ENCODE results near the gene PHLPP1. TPM values are rescaled to one million over a fixed set of nuclear protein-coding genes. Genes with fewer than 3 reads are reported as not detected.

PHLPP1 gene
- total and polyA plus RNA-seq, 9 of the 15 experiments (the other 6 are each of a cell fraction or from before 2014, with no cell fraction given) = 0.56 to 9.0 (median 4.5) TPM

GRCh38 chr18:62953663-62954062, 238.3 kb downstream of the PHLPP1 start (continued):
- TF ChIP-seq NFRKB (IDR thresholded peaks at IDR 0.05; ENCODE audit: low read depth) (no peak), ZNF707 (CRISPR knock-in tag; conservative IDR thresholded peaks at IDR 0.05) (no peak)

GRCh38 chr18:62954366-62954765, 239.0 kb downstream of the PHLPP1 start:
- Histone ChIP-seq H2AFZ (ENCODE audit: low read depth, low read length) (no peak overlapping the region), H3K4me1 (replicated peaks in 1 of 2; ENCODE audit: control insufficient read depth in 2 of 2, insufficient read depth in 2 of 2, low read length in 2 of 2) (peaks cover 0 to 4% of the 10 kb centered on the region in 2 experiments; a peak in 1 of 5 replicates), H3K9ac (ENCODE audit: insufficient read depth in 1 of 2, low read depth in 2 of 2, low read length in 2 of 2) (no peak overlapping the region), H3K4me2 (ENCODE audit: insufficient read depth, low read length) (no peak overlapping the region), H3K27ac (ENCODE audit: extremely low read depth, low read depth, low read length) (no peak overlapping the region), H4K20me1 (replicated peaks; ENCODE audit: control insufficient read depth, insufficient read depth, low read length) (no peaks in the 10 kb centered on the region), H3K79me2 (ENCODE audit: control insufficient read depth, insufficient read depth, low read length) (no peaks in the 10 kb centered on the region), H3K9me3 (replicated peaks; ENCODE audit: control insufficient read depth, insufficient read depth, low read depth, low read length) (no peaks in the 10 kb centered on the region), H3K27me3 (ENCODE audit: control insufficient read depth in 2 of 2, insufficient read depth in 2 of 2, low read length in 2 of 2) (no peaks in the 10 kb centered on the region), H3K36me3 (ENCODE audit: control insufficient read depth, insufficient read depth, low read length) (peaks cover 7% of the 10 kb centered on the region; the same call in 1 of the 3 replicates), H3K4me3 (no peak overlapping the region), H3K9me1 (ENCODE audit: control insufficient read depth, insufficient read depth, low read length) (no peaks in the 10 kb centered on the region)
- FAIRE-seq (no peak), DNase-seq (ENCODE audit: extremely low read depth in 1 of 4, low spot score in 3 of 4) (no peak), ATAC-seq (no peak)
- 61% methylated on average over 2 of the region's 2 CpGs for WGBS (ENCODE audit: insufficient coverage, low coverage, missing lambda C conversion rate)
- intact Hi-C loops (cut with micrococcal nuclease) = no loop called here
- no TSS peak for BruUV-seq (replicated peaks)
- TF ChIP-seq POLR3A (IDR thresholded peaks at IDR 0.05; ENCODE audit: borderline replicate concordance, extremely low read depth, insufficient read depth, insufficient read length) = no peak
- no peak for TF ChIP-seq ZFP91 (CRISPR knock-in tag; IDR thresholded peaks at IDR 0.05)
- no peak for TF ChIP-seq NFIX (CRISPR knock-in tag; IDR thresholded peaks at IDR 0.05; ENCODE audit: low read depth)
- TF ChIP-seq BMI1 (IDR thresholded peaks at IDR 0.05; ENCODE audit: low read length) = no peak
- no peak for TF ChIP-seq IRF1 (CRISPR knock-in tag; IDR thresholded peaks at IDR 0.05; ENCODE audit: borderline replicate concordance)
- ChIA-PET CTCF (ENCODE audit: low intra/inter-chr PET ratio) (interaction anchor here (0.5 kb wide), 1 partner anchor 237 kb away, joined by 5 read pairs; no protein-coding TSS in a partner anchor), POLR2A (no interaction called here)
- in situ Hi-C loops (cut with MboI) = loop anchor here (10.0 kb wide), 1 partner anchor 240 kb away; the partner anchor contains the start of gene PHLPP1
